ENCODE measurements around the gene C2.
A peak's percentile ranks its signal among the peaks of the same experiment; 100 is the strongest.

Gene C2

GRCh38 chr6:31927242-31927862, at the start of gene C2:
TSS of gene C2 (plus strand) at chr6:31927717. CDS start at chr6:31927753, 36 bp downstream.
- no peak for DNase-seq

GRCh38 chr6:31878222-31878621, 49.3 kb upstream of the C2 start:
- no peak for DNase-seq

- no peak for DNase-seq
Observed at GRCh38 chr6:31878726-31879125, 48.8 kb upstream of the C2 start, which contains the start of gene SLC44A4. TSS of gene SLC44A4 (minus strand) at chr6:31878997. CDS start at chr6:31878980, 17 bp downstream.

DNA sequence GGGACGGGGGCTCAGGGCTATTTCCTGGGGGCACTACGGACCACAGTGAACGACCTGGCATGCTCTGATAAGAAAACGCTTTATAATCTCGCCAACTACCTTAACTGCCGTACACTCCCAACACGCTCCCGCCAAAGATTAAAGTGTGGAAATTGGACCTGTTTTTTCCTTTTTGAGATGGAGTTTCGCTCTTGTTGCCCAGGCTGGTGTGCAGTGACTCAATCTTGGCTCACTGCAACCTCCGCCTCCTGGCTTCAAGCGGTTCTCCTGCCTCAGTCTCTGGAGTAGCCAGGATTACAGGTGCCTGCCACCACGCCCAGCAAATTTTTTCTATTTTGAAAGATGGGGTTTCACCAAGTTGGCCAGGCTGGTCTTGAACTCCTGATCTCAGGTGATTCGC, 48.4 kb upstream of the C2 start:
- DNase-seq, result no peak

DNA sequence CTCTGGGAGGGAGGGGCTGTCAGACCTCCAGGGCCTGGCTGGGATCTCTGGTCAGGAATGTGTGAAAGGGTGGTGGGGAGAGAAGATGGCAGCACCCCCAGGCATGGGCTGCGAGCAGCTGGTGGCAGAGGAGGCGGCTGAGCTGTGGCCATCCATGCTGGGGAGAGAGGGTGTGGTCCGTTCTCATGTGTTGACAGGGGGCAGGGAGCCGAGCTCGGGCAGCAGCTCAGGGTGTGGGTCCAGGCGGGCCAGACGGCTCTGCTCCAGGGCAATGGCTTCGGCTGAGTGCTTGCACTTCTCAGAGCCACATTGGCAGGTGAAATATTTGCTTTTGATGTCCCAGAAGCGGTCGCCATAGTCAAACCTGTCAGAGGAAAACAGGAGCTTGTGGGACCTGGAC, 47.6 kb upstream of the C2 start:
- DNase-seq, result no peak

- no peak for DNase-seq
Observed at GRCh38 chr6:31880616-31881015, 46.9 kb upstream of the C2 start.

- no peak for DNase-seq
Observed at GRCh38 chr6:31881136-31881859, 46.2 kb upstream of the C2 start.

DNA sequence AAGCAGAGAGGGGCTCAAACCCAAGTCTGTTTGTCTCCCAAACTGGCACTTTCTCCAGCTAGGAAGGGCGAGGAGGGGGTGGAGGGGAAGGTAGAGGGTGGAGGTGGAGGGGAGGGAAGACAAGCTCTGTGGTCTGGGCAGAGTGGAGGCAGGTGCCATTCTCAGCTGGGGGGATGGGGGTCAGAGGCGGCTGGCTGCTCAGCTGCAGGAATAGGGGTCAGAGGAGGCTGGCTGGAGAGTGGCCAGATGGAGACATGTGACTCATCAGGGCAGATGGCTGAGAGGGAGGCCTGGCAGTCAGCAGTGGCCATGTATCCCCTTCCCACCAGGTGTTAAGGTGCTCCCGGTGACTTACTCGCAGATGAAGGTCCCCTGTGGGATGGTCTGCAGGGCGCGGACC, 45.2 kb upstream of the C2 start:
- no peak for DNase-seq

DNA sequence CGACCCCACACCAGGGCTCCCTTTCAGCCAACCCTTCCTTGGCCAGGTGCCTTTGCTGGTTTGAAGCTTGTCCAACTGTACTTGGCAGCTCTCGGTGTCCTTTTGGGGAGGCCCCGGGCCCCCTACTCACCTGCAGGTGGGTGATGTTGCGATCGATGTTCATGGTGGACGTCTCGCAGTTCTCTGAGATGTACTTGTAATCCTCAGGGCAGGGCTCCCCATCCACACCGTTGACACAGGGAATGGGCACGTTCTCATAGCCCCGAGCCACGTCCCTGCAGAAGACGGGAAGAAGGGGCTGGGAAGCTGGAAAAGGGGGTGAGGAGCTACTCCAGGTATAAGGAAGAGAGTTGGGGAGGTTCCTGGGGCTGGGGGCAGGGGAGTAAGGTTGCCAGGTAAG, 43.8 kb upstream of the C2 start:
- no peak for DNase-seq

GRCh38 chr6:31884528-31885035, 42.9 kb upstream of the C2 start:
- no peak for DNase-seq

DNA sequence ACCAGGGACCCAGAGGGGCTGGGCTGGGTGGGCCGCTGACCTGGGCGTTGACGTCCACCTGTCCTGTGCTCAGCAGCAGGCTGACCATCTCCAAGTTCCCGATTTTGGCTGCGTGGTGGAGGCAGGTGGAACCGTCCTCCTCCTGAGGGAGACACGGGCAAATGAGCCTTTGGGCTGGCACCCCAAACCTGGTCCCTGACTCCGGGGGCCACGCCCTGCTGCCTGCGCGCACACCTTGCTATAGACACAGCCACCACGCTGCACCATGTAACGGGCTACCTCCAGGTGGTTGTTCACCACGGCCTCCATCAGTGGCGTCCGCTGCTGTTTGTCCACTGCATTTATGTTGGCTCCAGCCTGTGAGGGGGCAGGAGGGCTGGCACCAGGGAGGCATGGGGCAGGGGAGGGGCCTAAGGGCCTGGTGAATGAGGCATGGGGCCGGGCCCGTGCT, 41.0 kb upstream of the C2 start:
- no peak for DNase-seq

- DNase-seq, result no peak
Observed at GRCh38 chr6:31887173-31888007, 40.1 kb upstream of the C2 start.

GRCh38 chr6:31888276-31889258, 39.0 kb upstream of the C2 start:
- peak; percentile 20 for DNase-seq

DNA sequence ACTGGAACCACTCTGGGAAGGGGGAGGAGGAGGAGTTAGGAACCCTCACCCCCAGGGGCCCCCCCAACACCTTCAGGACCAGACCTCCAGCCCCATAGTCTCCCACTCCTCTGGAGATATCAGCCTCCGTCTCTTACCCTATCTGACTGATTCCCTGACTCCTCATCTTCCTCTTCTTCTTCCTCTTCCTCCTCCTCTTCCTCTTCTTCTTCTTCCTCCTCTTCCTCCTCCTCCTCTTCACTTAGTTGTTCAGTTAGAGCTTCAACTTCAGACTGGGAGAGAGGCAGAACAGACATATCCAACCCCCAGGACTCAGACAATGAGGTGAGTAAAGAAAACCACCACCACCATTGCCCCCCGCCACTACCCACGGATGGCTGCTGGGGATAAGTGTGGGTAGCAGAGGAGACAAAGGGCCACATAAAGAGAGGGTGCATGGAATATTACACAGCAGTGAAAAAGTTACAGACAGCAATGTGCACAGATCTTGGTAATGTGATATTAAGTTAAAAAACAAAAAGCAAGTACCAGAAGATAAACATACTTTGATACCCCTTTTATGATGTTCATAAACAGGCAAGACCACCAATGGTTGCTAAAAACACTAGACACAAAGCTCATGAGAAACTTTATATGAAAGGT, 38.1 kb upstream of the C2 start:
- DNase-seq, result no peak

- DNase-seq, result no peak
Observed at GRCh38 chr6:31892821-31893220, 34.7 kb upstream of the C2 start.

DNA sequence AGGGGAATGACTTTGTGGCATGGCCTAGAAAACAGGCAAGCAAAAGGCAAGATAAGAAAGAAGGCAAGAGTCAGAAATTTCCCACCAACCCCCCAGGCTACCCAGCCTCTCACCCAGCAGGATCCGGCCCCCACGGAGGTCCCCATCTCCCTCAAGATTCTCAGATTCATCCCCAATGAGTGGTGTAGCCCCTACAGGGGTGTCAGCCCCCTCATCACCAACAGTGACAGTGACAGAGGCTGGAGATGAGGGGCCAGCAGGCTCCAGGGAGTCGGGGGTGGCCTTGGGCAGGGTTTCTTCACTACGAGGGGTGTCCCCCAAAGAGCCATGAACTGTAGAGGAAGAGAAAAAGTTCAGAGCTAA, 31.0 kb upstream of the C2 start:
- DNase-seq, result no peak

- DNase-seq, result no peak
Observed at GRCh38 chr6:31896856-31897611, 30.5 kb upstream of the C2 start.

DNA sequence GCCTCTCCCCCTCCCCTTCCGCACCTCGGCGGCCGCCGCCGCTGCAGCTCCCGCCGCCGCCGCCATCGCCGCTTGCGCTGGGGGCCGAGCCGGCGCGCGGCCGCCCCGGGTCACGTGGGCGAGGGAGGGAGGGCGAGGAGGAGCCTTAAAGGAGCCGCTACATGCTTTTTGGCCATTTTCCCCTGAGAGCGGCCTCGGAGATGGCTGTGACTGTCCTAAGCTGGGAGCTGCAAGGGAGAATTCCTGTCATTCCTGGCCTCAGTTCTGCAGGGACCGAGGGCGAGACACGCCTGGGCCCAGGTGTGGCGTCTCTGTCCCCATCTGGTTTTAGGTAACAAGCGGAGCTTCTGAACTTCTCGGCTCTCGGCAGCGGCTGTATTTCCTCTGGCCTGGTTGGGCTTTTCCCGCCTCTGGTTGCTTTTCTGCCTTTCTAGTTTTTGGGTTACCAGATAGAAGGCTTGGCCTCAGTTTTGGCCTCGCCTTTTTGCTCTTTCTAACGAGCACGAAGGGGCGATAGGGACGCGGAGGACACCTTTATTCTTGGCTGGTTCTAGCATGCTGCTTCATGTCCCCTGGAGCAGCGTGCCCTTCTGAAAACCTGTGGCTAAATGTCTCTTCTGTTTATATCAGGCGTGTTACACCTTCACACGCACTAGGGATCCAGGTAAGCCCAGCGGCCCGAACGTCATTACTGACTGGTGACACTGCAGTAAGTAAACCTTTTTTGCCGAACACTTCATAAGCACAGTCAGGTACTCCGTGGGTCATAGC, 29.7 kb upstream of the C2 start, which contains the start of gene EHMT2:
EHMT2 (minus strand) TSS at position 87 of the 771 bp plus-strand sequence; CDS start at position 66, 21 bp downstream.
- DNase-seq, result peak; percentile 79

- peak; percentile 55 for DNase-seq
Observed at GRCh38 chr6:31898383-31899011, 29.0 kb upstream of the C2 start.

GRCh38 chr6:31899215-31899614, 28.3 kb upstream of the C2 start:
- no peak for DNase-seq

Data from CD4-positive, alpha-beta T cell treated with Interleukin-4 for 4 hours (primary cell).